CD8-positive, alpha-beta memory T cell (primary cell): ENCODE data around the gene FUT2. TPM values are rescaled to one million over a fixed set of nuclear protein-coding genes. Genes with fewer than 3 reads are reported as not detected.

Experiments
- CTCF ChIA-PET: fragments of 350-600 bp; sonication (Branson Sonifier 250); formaldehyde crosslinking; loops from one replicate; lab custom pipeline; 2021; ENCODE audit warnings: antibody characterized with exemption; lab: Charles Lee
- POLR2A ChIA-PET: fragments of 350-600 bp; sonication (Branson Sonifier 250); formaldehyde crosslinking; loops from one replicate; lab custom pipeline; 2021; ENCODE audit warnings: antibody characterized with exemption; lab: Charles Lee
- DNase-seq, 5 donors: peaks; one replicate each; pipeline versions ENCODE4 v3.0.0 to v3.0.0-alpha.2; 2020 to 2022; ENCODE audit warnings: mixed read lengths in 1 of 5
- H3K27ac ChIP-seq: one replicate; pipeline ENCODE4 v1.7.0; 2013; ENCODE audit warnings: low read depth, mild to moderate bottlenecking, low read length, moderate library complexity
- H3K27me3 ChIP-seq: 2 replicates; pipeline ENCODE4 v1.7.0; 2013; ENCODE audit warnings: low read length, mild to moderate bottlenecking; ENCODE audit not compliant: insufficient read depth, poor library complexity, severe bottlenecking
- H3K36me3 ChIP-seq: 2 replicates; pipeline ENCODE4 v1.7.0; 2013; ENCODE audit warnings: mild to moderate bottlenecking, low read length, moderate library complexity; ENCODE audit not compliant: insufficient read depth
- H3K4me1 ChIP-seq: 2 replicates; pipeline ENCODE4 v1.7.0; 2013; ENCODE audit warnings: mild to moderate bottlenecking, low read length, moderate library complexity; ENCODE audit not compliant: insufficient read depth
- H3K4me3 ChIP-seq: 2 replicates; pipeline ENCODE4 v1.7.0; 2013; ENCODE audit warnings: mild to moderate bottlenecking, low read length
- H3K9me3 ChIP-seq: 2 replicates; pipeline ENCODE4 v1.7.0; 2013; ENCODE audit warnings: mild to moderate bottlenecking, low read length
- H3K27ac Mint-ChIP-seq, 8 donors: one replicate each; pipeline ENCODE4 v1.8.0; 2020 to 2021; ENCODE audit warnings: mixed read lengths in 8 of 8, mild to moderate bottlenecking in 6 of 8, inconsistent platforms in 3 of 8, moderate library complexity in 3 of 8
- H3K27me3 Mint-ChIP-seq, 2 donors: one replicate each; pipeline ENCODE4 v1.8.0; 2020 to 2021; ENCODE audit warnings: mixed read lengths in 2 of 2, mild to moderate bottlenecking in 1 of 2, moderate library complexity in 1 of 2
- H3K36me3 Mint-ChIP-seq, 3 donors: one replicate each; pipeline ENCODE4 v1.8.0; 2020 to 2021; ENCODE audit warnings: mixed read lengths in 3 of 3, inconsistent platforms in 1 of 3, mild to moderate bottlenecking in 1 of 3
- H3K4me1 Mint-ChIP-seq, 3 donors: one replicate each; pipeline ENCODE4 v1.8.0; 2020 to 2021; ENCODE audit warnings: mixed read lengths in 3 of 3, inconsistent platforms in 1 of 3, mild to moderate bottlenecking in 1 of 3
- H3K4me3 Mint-ChIP-seq, 7 donors: one replicate each; pipeline ENCODE4 v1.8.0; 2020 to 2021; ENCODE audit warnings: mixed read lengths in 7 of 7, mild to moderate bottlenecking in 6 of 7, moderate library complexity in 4 of 7, inconsistent platforms in 2 of 7
- H3K9me3 Mint-ChIP-seq, 5 donors: one replicate each; pipeline ENCODE4 v1.8.0; 2020 to 2022; ENCODE audit warnings: mixed read lengths in 5 of 5, mild to moderate bottlenecking in 3 of 5, moderate library complexity in 2 of 5, inconsistent platforms in 1 of 5
- polyA plus RNA-seq: library from polyadenylated mRNA; unstranded; fragments of 300-500 nt; fragmentation: Illumina TruSeq; gene quantifications from one replicate; pipeline ENCODE4 v1.2.3, GENCODE V29; 2021
- total RNA-seq, 2 experiments: library from RNA; stranded (reverse); gene quantifications; one replicate each; pipeline ENCODE4 v1.2.3, GENCODE V29; 2021

The FUT2 gene
- total and polyA plus RNA-seq, 3 experiments from 2014 or later, result 0.33 TPM; not detected in 2

DNA sequence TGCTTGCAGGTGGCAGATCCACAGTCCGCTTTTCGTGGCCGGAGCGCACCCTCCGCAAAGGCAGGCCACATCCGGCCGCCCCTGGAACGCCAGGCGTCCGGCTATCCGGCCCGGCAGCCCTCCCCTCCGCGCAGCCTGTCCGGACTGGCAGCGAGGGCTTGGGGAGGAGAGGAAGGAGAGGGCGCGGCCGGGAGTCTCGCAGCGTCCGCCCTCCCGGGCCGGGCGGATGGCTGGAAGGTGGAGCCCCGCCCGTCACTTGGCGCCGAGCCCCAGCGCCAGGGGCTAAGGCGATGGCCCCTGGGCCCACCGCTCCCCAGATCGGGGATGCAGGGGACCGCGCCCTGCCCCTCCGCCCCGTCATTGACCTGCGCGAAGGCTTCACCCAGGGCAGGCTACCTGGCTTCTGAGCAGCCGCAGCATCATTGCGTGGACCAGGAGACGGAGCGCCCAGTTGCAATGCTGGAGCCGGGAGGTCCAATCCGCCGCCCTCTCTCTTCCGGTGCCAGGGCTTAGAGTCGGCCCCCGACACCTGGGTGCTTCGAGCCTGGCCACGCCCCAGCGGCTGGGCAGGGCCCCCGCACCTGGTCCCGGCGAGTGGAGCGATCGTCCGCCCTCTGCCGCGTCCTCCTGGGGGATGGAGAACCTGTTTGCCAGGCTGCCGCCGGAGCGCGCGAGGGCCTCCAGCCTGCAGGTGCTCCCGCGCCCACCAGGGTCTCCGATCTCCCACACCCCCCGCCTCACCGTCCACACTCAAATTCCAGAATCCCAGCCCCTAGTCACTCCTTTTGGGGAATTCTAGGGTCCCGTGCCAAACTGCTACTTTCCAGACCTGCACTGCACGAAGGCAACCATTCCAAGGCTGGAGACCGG, 57.0 kb downstream of the FUT2 start, which contains the start of gene FUT1:
Gene FUT1, minus strand, starts transcription at position 146 of the 870 bp plus-strand sequence. CDS start 1,360 bp downstream, outside the sequence.
- Histone ChIP-seq H3K4me1 (peaks cover 16% of the 10 kb centered on the region), H3K27ac (peak within 1 kb of the TSS; percentile 51), H3K4me3 (peak within 1 kb of the TSS; percentile 12), H3K27me3 (no peaks in the 10 kb centered on the region), H3K9me3 (no peaks in the 10 kb centered on the region), H3K36me3 (no peaks in the 10 kb centered on the region)
- DNase-seq, result peak in 4 of 5 donors; percentile 20 to 62 (median 32)
- no peaks in the 10 kb centered on the region for H3K36me3 Mint-ChIP-seq
- ChIA-PET CTCF (no interaction called here), POLR2A (no interaction called here)
- peak within 1 kb of the TSS; percentile 58 to 84 (median 77) for H3K4me3 Mint-ChIP-seq
- peaks cover 15 to 18% (median 17%) of the 10 kb centered on the region in 3 donors for H3K4me1 Mint-ChIP-seq
- peak within 1 kb of the TSS in 4 of 8 donors; percentile 14 to 68 (median 31) for H3K27ac Mint-ChIP-seq
- H3K9me3 Mint-ChIP-seq, result no peaks in the 10 kb centered on the region
- peaks cover 26 to 34% of the 10 kb centered on the region in 2 donors for H3K27me3 Mint-ChIP-seq

DNA sequence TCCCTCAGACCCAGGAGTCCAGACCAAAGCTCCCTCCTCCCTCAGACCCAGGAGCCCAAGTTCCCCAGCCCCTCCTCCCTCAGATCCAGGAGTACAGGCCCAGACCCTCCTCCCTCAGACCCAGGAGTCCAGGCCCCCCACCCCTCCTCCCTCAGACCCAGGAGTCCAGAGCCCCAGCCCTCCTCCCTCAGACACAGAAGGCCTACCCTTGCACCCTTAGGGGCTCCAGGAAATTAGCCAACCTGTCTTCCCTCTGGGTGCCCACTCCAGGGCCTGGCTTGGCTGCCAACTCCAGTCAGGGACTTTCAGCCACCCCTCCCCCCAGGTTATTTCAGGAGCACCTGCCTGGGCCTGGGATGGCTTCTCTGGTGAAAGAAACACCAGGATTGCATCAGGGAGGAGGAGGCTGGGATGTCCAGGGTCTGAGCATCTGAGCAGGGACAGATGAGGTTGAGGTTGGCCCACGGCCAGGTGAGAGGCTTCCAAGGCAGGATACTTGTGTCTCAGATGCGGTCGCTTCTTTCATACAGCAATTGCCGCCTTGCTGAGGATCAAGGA, 59.4 kb downstream of the FUT2 start, which contains the start of gene FGF21:
Gene FGF21, plus strand, starts transcription at position 441 of the 558 bp plus-strand sequence. CDS start 713 bp downstream, outside the sequence.
- DNase-seq, result no peak
- Mint-ChIP-seq H3K4me3 (no peak within 1 kb of the TSS), H3K36me3 (no peaks in the 10 kb centered on the region), H3K27ac (no peak within 1 kb of the TSS), H3K4me1 (peaks cover 15 to 18% (median 17%) of the 10 kb centered on the region in 3 donors), H3K27me3 (peaks cover 21 to 29% of the 10 kb centered on the region in 2 donors), H3K9me3 (no peaks in the 10 kb centered on the region)
- Histone ChIP-seq H3K36me3 (no peaks in the 10 kb centered on the region), H3K27ac (peak within 1 kb of the TSS; percentile 59), H3K4me3 (no peak within 1 kb of the TSS), H3K27me3 (no peaks in the 10 kb centered on the region), H3K9me3 (no peaks in the 10 kb centered on the region), H3K4me1 (peaks cover 16% of the 10 kb centered on the region)
- ChIA-PET POLR2A (no interaction called here), CTCF (interaction anchor here (0.8 kb wide), 1 partner anchor 19 kb away, joined by 3 read pairs; no protein-coding TSS in a partner anchor)

Other genes starting within 250 kb of the FUT2 start
- 100 to 1,000 TPM; 105 to 107 TPM for gene GRWD1, start 250.0 kb upstream of the FUT2 start, total RNA-seq
- 45.6 TPM for gene GRWD1, start 250.0 kb upstream of the FUT2 start, polyA plus RNA-seq
- gene KCNJ14, start 240.4 kb upstream of the FUT2 start, total RNA-seq, result 1 to 10 TPM; 1.8 to 2.0 TPM
- gene KCNJ14, start 240.4 kb upstream of the FUT2 start, polyA plus RNA-seq, result 0.12 TPM
- gene CYTH2, start 226.6 kb upstream of the FUT2 start, total RNA-seq, result 10 to 100 TPM; 30.7 to 33.3 TPM
- gene CYTH2, start 226.6 kb upstream of the FUT2 start, polyA plus RNA-seq, result 34.8 TPM
- gene LMTK3, start 184.1 kb upstream of the FUT2 start, total RNA-seq, result 1 to 10 TPM; 4.6 to 4.7 TPM
- not detected for gene LMTK3, start 184.1 kb upstream of the FUT2 start, polyA plus RNA-seq
- not detected for gene SULT2B1, start 143.8 kb upstream of the FUT2 start, total RNA-seq
- not detected for gene SULT2B1, start 143.8 kb upstream of the FUT2 start, polyA plus RNA-seq
- gene SPACA4, start 89.2 kb upstream of the FUT2 start, total RNA-seq, result not detected
- not detected for gene SPACA4, start 89.2 kb upstream of the FUT2 start, polyA plus RNA-seq
- 1 to 10 TPM; 3.7 to 5.4 TPM for gene FAM83E, start 80.9 kb upstream of the FUT2 start, total RNA-seq
- gene FAM83E, start 80.9 kb upstream of the FUT2 start, polyA plus RNA-seq, result not detected
- gene RPL18, start 76.8 kb upstream of the FUT2 start, total RNA-seq, result 1,000 to 10,000 TPM; 1,778 to 1,810 TPM
- gene RPL18, start 76.8 kb upstream of the FUT2 start, polyA plus RNA-seq, result 1,821 TPM
- 10 to 100 TPM; 37.5 to 38.5 TPM for gene SPHK2, start 76.5 kb upstream of the FUT2 start, total RNA-seq
- 10.2 TPM for gene SPHK2, start 76.5 kb upstream of the FUT2 start, polyA plus RNA-seq
- 10 to 100 TPM; 10.9 to 12.1 TPM for gene DBP, start 58.6 kb upstream of the FUT2 start, total RNA-seq
- 84.1 TPM for gene DBP, start 58.6 kb upstream of the FUT2 start, polyA plus RNA-seq
- 10 to 100 TPM; 12.7 to 13.0 TPM for gene CA11, start 49.8 kb upstream of the FUT2 start, total RNA-seq
- 8.3 TPM for gene CA11, start 49.8 kb upstream of the FUT2 start, polyA plus RNA-seq
- under 1 TPM; 0.11 to 0.33 TPM for gene NTN5, start 23.0 kb upstream of the FUT2 start, total RNA-seq
- gene NTN5, start 23.0 kb upstream of the FUT2 start, polyA plus RNA-seq, result not detected
- gene MAMSTR, start 23.8 kb downstream of the FUT2 start, total RNA-seq, result under 1 TPM; 0.68 to 0.69 TPM
- 0.40 TPM for gene MAMSTR, start 23.8 kb downstream of the FUT2 start, polyA plus RNA-seq
- gene RASIP1, start 44.6 kb downstream of the FUT2 start, total RNA-seq, result under 1 TPM; 0.20 to 0.22 TPM
- 0.09 TPM for gene RASIP1, start 44.6 kb downstream of the FUT2 start, polyA plus RNA-seq
- not detected for gene IZUMO1, start 50.9 kb downstream of the FUT2 start, total RNA-seq
- gene IZUMO1, start 50.9 kb downstream of the FUT2 start, polyA plus RNA-seq, result not detected
- gene FUT1, start 56.7 kb downstream of the FUT2 start, total RNA-seq, result under 1 TPM; 0.09 TPM
- not detected for gene FUT1, start 56.7 kb downstream of the FUT2 start, polyA plus RNA-seq
- gene FGF21, start 59.6 kb downstream of the FUT2 start, total RNA-seq, result not detected
- not detected for gene FGF21, start 59.6 kb downstream of the FUT2 start, polyA plus RNA-seq
- gene BCAT2, start 115.1 kb downstream of the FUT2 start, total RNA-seq, result 10 to 100 TPM; 61.9 to 62.6 TPM
- gene BCAT2, start 115.1 kb downstream of the FUT2 start, polyA plus RNA-seq, result 31.8 TPM
- gene HSD17B14, start 140.5 kb downstream of the FUT2 start, total RNA-seq, result under 1 TPM; 0.18 to 0.37 TPM
- gene HSD17B14, start 140.5 kb downstream of the FUT2 start, polyA plus RNA-seq, result 1.1 TPM
- 1 to 10 TPM; 2.5 to 4.1 TPM for gene PLEKHA4, start 172.6 kb downstream of the FUT2 start, total RNA-seq
- gene PLEKHA4, start 172.6 kb downstream of the FUT2 start, polyA plus RNA-seq, result 2.7 TPM
- 10 to 100 TPM; 67.1 to 69.3 TPM for gene PPP1R15A, start 176.4 kb downstream of the FUT2 start, total RNA-seq
- gene PPP1R15A, start 176.4 kb downstream of the FUT2 start, polyA plus RNA-seq, result 159 TPM
- not detected for gene TULP2, start 202.8 kb downstream of the FUT2 start, total RNA-seq
- not detected for gene TULP2, start 202.8 kb downstream of the FUT2 start, polyA plus RNA-seq
- 10 to 100 TPM; 86.8 to 93.3 TPM for gene NUCB1, start 204.3 kb downstream of the FUT2 start, total RNA-seq
- 147 TPM for gene NUCB1, start 204.3 kb downstream of the FUT2 start, polyA plus RNA-seq
- under 1 TPM; 0.42 to 0.53 TPM for gene DHDH, start 237.7 kb downstream of the FUT2 start, total RNA-seq
- 0.31 TPM for gene DHDH, start 237.7 kb downstream of the FUT2 start, polyA plus RNA-seq